Measurements from ENCODE around the gene CENPX.

CENPX gene

GRCh38 chr17:82033359-82034085 lies 10.8 kb upstream of the CENPX start:
- peaks cover 0 to 3% (median under 1%) of the 10 kb centered on the region in 5 donors for H3K36me3 ChIP-seq (ENCODE audit: control insufficient read depth in 5 of 5, insufficient read depth in 5 of 5, low read length in 5 of 5)
- H3K9ac ChIP-seq (ENCODE audit: low read length in 5 of 5), result no peak overlapping the region
- H3K4me3 ChIP-seq (ENCODE audit: low read depth in 1 of 5, low read length in 5 of 5), result no peak overlapping the region
- H3K9me3 ChIP-seq (ENCODE audit: control insufficient read depth in 5 of 5, low read length in 5 of 5), result no peaks in the 10 kb centered on the region
- peaks cover 0 to 7% (median 0%) of the 10 kb centered on the region in 5 donors for H3K27me3 ChIP-seq (ENCODE audit: control insufficient read depth in 5 of 5, insufficient read depth in 4 of 5, low read length in 5 of 5)
- no peak overlapping the region for H3K27ac ChIP-seq (ENCODE audit: low read depth, low read length)
- peaks cover 4 to 52% (median 47%) of the 10 kb centered on the region in 5 donors for H3K4me1 ChIP-seq (ENCODE audit: control insufficient read depth in 5 of 5, insufficient read depth in 5 of 5, low read length in 5 of 5)

- Histone ChIP-seq H3K9me3 (ENCODE audit: control insufficient read depth in 5 of 5, low read length in 5 of 5) (no peaks in the 10 kb centered on the region), H3K4me1 (ENCODE audit: control insufficient read depth in 5 of 5, insufficient read depth in 5 of 5, low read length in 5 of 5) (peaks cover 2 to 48% (median 39%) of the 10 kb centered on the region in 5 donors), H3K4me3 (ENCODE audit: low read depth in 1 of 5, low read length in 5 of 5) (peak overlapping the region in 2 of 5 donors; percentile 40 to 51), H3K36me3 (ENCODE audit: control insufficient read depth in 5 of 5, insufficient read depth in 5 of 5, low read length in 5 of 5) (peaks cover 0 to 4% (median 2%) of the 10 kb centered on the region in 5 donors), H3K27me3 (ENCODE audit: control insufficient read depth in 5 of 5, insufficient read depth in 4 of 5, low read length in 5 of 5) (peaks cover 0 to 7% (median 0%) of the 10 kb centered on the region in 5 donors), H3K9ac (ENCODE audit: low read length in 5 of 5) (peak overlapping the region in 1 of 5 donors; percentile 52), H3K27ac (ENCODE audit: low read depth, low read length) (no peak overlapping the region)
These were observed 9.4 kb upstream of the CENPX start for GRCh38 chr17:82031885-82032627.

GRCh38 chr17:82031303-82031884 lies 8.7 kb upstream of the CENPX start, which contains the start of gene RAC3:
RAC3 (plus strand) TSS chr17:82031678; CDS start chr17:82031762, 84 bp downstream.
- peak within 1 kb of the TSS in 4 of 5 donors; percentile 55 to 70 (median 63) for H3K4me3 ChIP-seq (ENCODE audit: low read depth in 1 of 5, low read length in 5 of 5)
- H3K27me3 ChIP-seq (ENCODE audit: control insufficient read depth in 5 of 5, insufficient read depth in 4 of 5, low read length in 5 of 5), result peaks cover 0 to 7% (median 0%) of the 10 kb centered on the region in 5 donors
- peaks cover 0 to 41% (median 33%) of the 10 kb centered on the region in 5 donors for H3K4me1 ChIP-seq (ENCODE audit: control insufficient read depth in 5 of 5, insufficient read depth in 5 of 5, low read length in 5 of 5)
- H3K36me3 ChIP-seq (ENCODE audit: control insufficient read depth in 5 of 5, insufficient read depth in 5 of 5, low read length in 5 of 5), result peaks cover 0 to 7% (median 3%) of the 10 kb centered on the region in 5 donors
- no peak within 1 kb of the TSS for H3K27ac ChIP-seq (ENCODE audit: low read depth, low read length)
- H3K9me3 ChIP-seq (ENCODE audit: control insufficient read depth in 5 of 5, low read length in 5 of 5), result no peaks in the 10 kb centered on the region
- peak within 1 kb of the TSS in 2 of 5 donors; percentile 46 to 56 for H3K9ac ChIP-seq (ENCODE audit: low read length in 5 of 5)

- peaks cover 0 to 7% (median 3%) of the 10 kb centered on the region in 5 donors for H3K36me3 ChIP-seq (ENCODE audit: control insufficient read depth in 5 of 5, insufficient read depth in 5 of 5, low read length in 5 of 5)
- peaks cover 0 to 34% (median 26%) of the 10 kb centered on the region in 5 donors for H3K4me1 ChIP-seq (ENCODE audit: control insufficient read depth in 5 of 5, insufficient read depth in 5 of 5, low read length in 5 of 5)
- no peak overlapping the region for H3K27ac ChIP-seq (ENCODE audit: low read depth, low read length)
- peak overlapping the region in 4 of 5 donors; percentile 55 to 70 (median 63) for H3K4me3 ChIP-seq (ENCODE audit: low read depth in 1 of 5, low read length in 5 of 5)
- H3K9ac ChIP-seq (ENCODE audit: low read length in 5 of 5), result peak overlapping the region in 2 of 5 donors; percentile 46 to 56
- H3K9me3 ChIP-seq (ENCODE audit: control insufficient read depth in 5 of 5, low read length in 5 of 5), result no peaks in the 10 kb centered on the region
- H3K27me3 ChIP-seq (ENCODE audit: control insufficient read depth in 5 of 5, insufficient read depth in 4 of 5, low read length in 5 of 5), result peaks cover 0 to 7% (median 0%) of the 10 kb centered on the region in 5 donors
These were observed 8.0 kb upstream of the CENPX start for GRCh38 chr17:82030470-82031302.

GRCh38 chr17:82029990-82030469 lies 7.4 kb upstream of the CENPX start:
- peak overlapping the region in 3 of 5 donors; percentile 59 to 70 (median 67) for H3K4me3 ChIP-seq (ENCODE audit: low read depth in 1 of 5, low read length in 5 of 5)
- H3K4me1 ChIP-seq (ENCODE audit: control insufficient read depth in 5 of 5, insufficient read depth in 5 of 5, low read length in 5 of 5), result peaks cover 0 to 31% (median 24%) of the 10 kb centered on the region in 5 donors
- peaks cover 0 to 7% (median 0%) of the 10 kb centered on the region in 5 donors for H3K36me3 ChIP-seq (ENCODE audit: control insufficient read depth in 5 of 5, insufficient read depth in 5 of 5, low read length in 5 of 5)

GRCh38 chr17:82029391-82029790 lies 6.7 kb upstream of the CENPX start:
- Histone ChIP-seq H3K4me1 (ENCODE audit: control insufficient read depth in 5 of 5, insufficient read depth in 5 of 5, low read length in 5 of 5) (peaks cover 0 to 31% (median 25%) of the 10 kb centered on the region in 5 donors), H3K9ac (ENCODE audit: low read length in 5 of 5) (no peak overlapping the region), H3K9me3 (ENCODE audit: control insufficient read depth in 5 of 5, low read length in 5 of 5) (no peaks in the 10 kb centered on the region), H3K36me3 (ENCODE audit: control insufficient read depth in 5 of 5, insufficient read depth in 5 of 5, low read length in 5 of 5) (peaks cover 0 to 7% (median 0%) of the 10 kb centered on the region in 5 donors), H3K27me3 (ENCODE audit: control insufficient read depth in 5 of 5, insufficient read depth in 4 of 5, low read length in 5 of 5) (peaks cover 0 to 7% (median 0%) of the 10 kb centered on the region in 5 donors), H3K27ac (ENCODE audit: low read depth, low read length) (no peak overlapping the region), H3K4me3 (ENCODE audit: low read depth in 1 of 5, low read length in 5 of 5) (no peak overlapping the region)

More at GRCh38 chr17:82029990-82030469, 7.4 kb upstream of the CENPX start:
- Histone ChIP-seq H3K27me3 (ENCODE audit: control insufficient read depth in 5 of 5, insufficient read depth in 4 of 5, low read length in 5 of 5) (peaks cover 0 to 7% (median 0%) of the 10 kb centered on the region in 5 donors), H3K27ac (ENCODE audit: low read depth, low read length) (no peak overlapping the region), H3K9me3 (ENCODE audit: control insufficient read depth in 5 of 5, low read length in 5 of 5) (no peaks in the 10 kb centered on the region), H3K9ac (ENCODE audit: low read length in 5 of 5) (no peak overlapping the region)

GRCh38 chr17:82028966-82029365 lies 6.3 kb upstream of the CENPX start:
- H3K27ac ChIP-seq (ENCODE audit: low read depth, low read length), result no peak overlapping the region
- no peak overlapping the region for H3K4me3 ChIP-seq (ENCODE audit: low read depth in 1 of 5, low read length in 5 of 5)
- H3K9me3 ChIP-seq (ENCODE audit: control insufficient read depth in 5 of 5, low read length in 5 of 5), result no peaks in the 10 kb centered on the region
- peaks cover 0 to 7% (median 0%) of the 10 kb centered on the region in 5 donors for H3K36me3 ChIP-seq (ENCODE audit: control insufficient read depth in 5 of 5, insufficient read depth in 5 of 5, low read length in 5 of 5)
- peaks cover 0 to 32% (median 29%) of the 10 kb centered on the region in 5 donors for H3K4me1 ChIP-seq (ENCODE audit: control insufficient read depth in 5 of 5, insufficient read depth in 5 of 5, low read length in 5 of 5)
- no peak overlapping the region for H3K9ac ChIP-seq (ENCODE audit: low read length in 5 of 5)
- H3K27me3 ChIP-seq (ENCODE audit: control insufficient read depth in 5 of 5, insufficient read depth in 4 of 5, low read length in 5 of 5), result peaks cover 0 to 7% (median 0%) of the 10 kb centered on the region in 5 donors

GRCh38 chr17:82028246-82028645 lies 5.6 kb upstream of the CENPX start:
- Histone ChIP-seq H3K9ac (ENCODE audit: low read length in 5 of 5) (no peak overlapping the region), H3K36me3 (ENCODE audit: control insufficient read depth in 5 of 5, insufficient read depth in 5 of 5, low read length in 5 of 5) (peaks cover 0 to 7% (median 0%) of the 10 kb centered on the region in 5 donors), H3K27me3 (ENCODE audit: control insufficient read depth in 5 of 5, insufficient read depth in 4 of 5, low read length in 5 of 5) (peaks cover 0 to 7% (median 0%) of the 10 kb centered on the region in 5 donors), H3K4me1 (ENCODE audit: control insufficient read depth in 5 of 5, insufficient read depth in 5 of 5, low read length in 5 of 5) (peaks cover 0 to 39% (median 36%) of the 10 kb centered on the region in 5 donors), H3K9me3 (ENCODE audit: control insufficient read depth in 5 of 5, low read length in 5 of 5) (no peaks in the 10 kb centered on the region), H3K27ac (ENCODE audit: low read depth, low read length) (no peak overlapping the region), H3K4me3 (ENCODE audit: low read depth in 1 of 5, low read length in 5 of 5) (no peak overlapping the region)
